LNCaP clone FGC (cell line): ENCODE results near the gene RASA2.

ENCODE experiments used
- DNase-seq: peaks from one replicate; pipeline ENCODE4 v3.0.0-alpha.2; 2011; ENCODE audit warnings: low read depth
- H3K4me3 ChIP-seq: 2 replicates; pipeline ENCODE4 v1.5.1; 2011; ENCODE audit warnings: mild to moderate bottlenecking, low read depth, low read length, control low read depth
- CTCF ChIP-seq: IDR thresholded peaks from 2 replicates; pipeline ENCODE4 v1.5.1; 2012; ENCODE audit warnings: mild to moderate bottlenecking; ENCODE audit not compliant: control insufficient read depth, insufficient read depth; ENCODE audit errors: extremely low read depth

RASA2 gene

GRCh38 chr3:141550926-141551665, 64.3 kb downstream of the RASA2 start:
- H3K4me3 ChIP-seq: no peak overlapping the region
- DNase-seq: no peak
- no peak for TF ChIP-seq CTCF

GRCh38 chr3:141552440-141552991, 65.7 kb downstream of the RASA2 start:
- TF ChIP-seq CTCF: no peak

GRCh38 chr3:141553055-141553454, 66.2 kb downstream of the RASA2 start:
- no peak for DNase-seq
- no peak for TF ChIP-seq CTCF
- H3K4me3 ChIP-seq: no peak overlapping the region

More at GRCh38 chr3:141552440-141552991, 65.7 kb downstream of the RASA2 start:
- no peak overlapping the region for H3K4me3 ChIP-seq
- no peak for DNase-seq

GRCh38 chr3:141556034-141556433, 69.2 kb downstream of the RASA2 start:
- TF ChIP-seq CTCF: no peak
- DNase-seq: no peak
- H3K4me3 ChIP-seq: no peak overlapping the region

GRCh38 chr3:141557961-141558706, 71.3 kb downstream of the RASA2 start:
- no peak for DNase-seq
- no peak for TF ChIP-seq CTCF
- H3K4me3 ChIP-seq: no peak overlapping the region

- peak; percentile 48 for DNase-seq
These were observed 74.7 kb downstream of the RASA2 start for GRCh38 chr3:141561426-141562034.

More at GRCh38 chr3:141561426-141562034, 74.7 kb downstream of the RASA2 start:
- peak; percentile 87 for TF ChIP-seq CTCF
- H3K4me3 ChIP-seq: no peak overlapping the region
